ENCODE data around the gene ATXN2. TPM values are rescaled to one million over a fixed set of nuclear protein-coding genes. Genes with fewer than 3 reads are reported as not detected.

ATXN2 gene
- total and polyA plus RNA-seq, 7 experiments from 2014 or later = 23.9 to 71.9 (median 44.0) TPM

- Mint-ChIP-seq H3K27me3 (no peaks in the 10 kb centered on the region), H3K9me3 (no peaks in the 10 kb centered on the region), H3K27ac (peak overlapping the region; percentile 97 to 99 (median 99)), H3K36me3 (peaks cover 0 to 32% (median 0%) of the 10 kb centered on the region in 5 donors), H3K4me1 (peaks cover 77 to 96% (median 94%) of the 10 kb centered on the region in 7 donors), H3K4me3 (peak overlapping the region; percentile 67 to 88 (median 84))
- Histone ChIP-seq H3K27ac (ENCODE audit: low read depth, low read length) (peak overlapping the region; percentile 94), H3K9me3 (ENCODE audit: control insufficient read depth in 2 of 3, low read length in 3 of 3) (no peaks in the 10 kb centered on the region), H3K4me1 (ENCODE audit: control insufficient read depth in 2 of 2, insufficient read depth in 2 of 2, low read length in 2 of 2) (peaks cover 91 to 92% of the 10 kb centered on the region in 2 donors), H3K4me3 (ENCODE audit: low read length) (peak overlapping the region; percentile 56), H3K27me3 (ENCODE audit: control insufficient read depth in 2 of 2, insufficient read depth in 2 of 2, low read length in 2 of 2) (no peaks in the 10 kb centered on the region), H3K36me3 (ENCODE audit: control insufficient read depth in 2 of 3, insufficient read depth in 3 of 3, low read length in 3 of 3) (no peaks in the 10 kb centered on the region)
- POLR2A ChIA-PET = interaction anchor here (0.8 to 7.9 kb wide), 9 partner anchors 8 to 252 kb away, joined by 3 to 71 read pairs (median 13); partner anchors contain the start of genes ACAD10, BRAP and SH2B3
- ATAC-seq = no peak
- intact Hi-C loops (cut with micrococcal nuclease) = loop anchor here (1.0 to 5.0 kb wide), 3 partner anchors 8 to 578 kb away; partner anchors contain the start of genes ERP29 (in 1 of the 2) and TMEM116 (in 1 of the 2)
- CTCF ChIA-PET = interaction anchor here (0.7 to 4.4 kb wide), 7 partner anchors 10 to 36 kb away, joined by 3 to 32 read pairs (median 10); no protein-coding TSS in a partner anchor
- DNase-seq = no peak
These were observed 165.1 kb downstream of the ATXN2 start for GRCh38 chr12:111434049-111434448.

- H3K9me3 Mint-ChIP-seq = no peaks in the 10 kb centered on the region
- H3K9me3 ChIP-seq (ENCODE audit: control insufficient read depth in 2 of 3, low read length in 3 of 3) = no peaks in the 10 kb centered on the region
- H3K4me1 Mint-ChIP-seq = peaks cover 77 to 96% (median 90%) of the 10 kb centered on the region in 7 donors
- POLR2A ChIA-PET = interaction anchor here (0.6 to 9.3 kb wide), 4 partner anchors 8 to 23 kb away, joined by 3 to 127 read pairs (median 11); partner anchors contain the start of gene SH2B3
- peaks cover 0 to 23% (median 0%) of the 10 kb centered on the region in 5 donors for H3K36me3 Mint-ChIP-seq
- H3K36me3 ChIP-seq (ENCODE audit: control insufficient read depth in 2 of 3, insufficient read depth in 3 of 3, low read length in 3 of 3) = no peaks in the 10 kb centered on the region
- peak overlapping the region; percentile 97 to 99 (median 99) for H3K27ac Mint-ChIP-seq
- no peak for ATAC-seq
- no peak for DNase-seq
- H3K27me3 Mint-ChIP-seq = no peaks in the 10 kb centered on the region
- H3K27ac ChIP-seq (ENCODE audit: low read depth, low read length) = peak overlapping the region; percentile 94
- peaks cover 91 to 92% of the 10 kb centered on the region in 2 donors for H3K4me1 ChIP-seq (ENCODE audit: control insufficient read depth in 2 of 2, insufficient read depth in 2 of 2, low read length in 2 of 2)
- no peak overlapping the region for H3K4me3 ChIP-seq (ENCODE audit: low read length)
- intact Hi-C loops (cut with micrococcal nuclease) = loop anchor here (1.0 to 5.0 kb wide), 3 partner anchors 13 to 581 kb away; partner anchors contain the start of genes ERP29 (in 1 of the 2) and TMEM116 (in 1 of the 2)
- H3K27me3 ChIP-seq (ENCODE audit: control insufficient read depth in 2 of 2, insufficient read depth in 2 of 2, low read length in 2 of 2) = no peaks in the 10 kb centered on the region
- H3K4me3 Mint-ChIP-seq = peak overlapping the region; percentile 79 to 97 (median 84)
- CTCF ChIA-PET = interaction anchor here (0.8 to 4.4 kb wide), 4 partner anchors 18 to 33 kb away, joined by 3 to 31 read pairs (median 4); no protein-coding TSS in a partner anchor
These were observed 167.3 kb downstream of the ATXN2 start for GRCh38 chr12:111431772-111432171.

GRCh38 chr12:111430433-111431353, 168.4 kb downstream of the ATXN2 start:
- DNase-seq = peak; percentile 46 to 85 (median 65)
- Histone ChIP-seq H3K27me3 (ENCODE audit: control insufficient read depth in 2 of 2, insufficient read depth in 2 of 2, low read length in 2 of 2) (no peaks in the 10 kb centered on the region), H3K27ac (ENCODE audit: low read depth, low read length) (peak overlapping the region; percentile 94), H3K9me3 (ENCODE audit: control insufficient read depth in 2 of 3, low read length in 3 of 3) (no peaks in the 10 kb centered on the region), H3K4me1 (ENCODE audit: control insufficient read depth in 2 of 2, insufficient read depth in 2 of 2, low read length in 2 of 2) (peaks cover 91 to 92% of the 10 kb centered on the region in 2 donors), H3K36me3 (ENCODE audit: control insufficient read depth in 2 of 3, insufficient read depth in 3 of 3, low read length in 3 of 3) (no peaks in the 10 kb centered on the region), H3K4me3 (ENCODE audit: low read length) (peak overlapping the region; percentile 62)
- POLR2A ChIA-PET = interaction anchor here (1.5 to 9.3 kb wide), 5 partner anchors 8 to 22 kb away, joined by 5 to 127 read pairs (median 10); partner anchors contain the start of gene SH2B3
- H3K27ac Mint-ChIP-seq = peak overlapping the region; percentile 97 to 99 (median 99)
- H3K4me3 Mint-ChIP-seq = peak overlapping the region; percentile 81 to 97 (median 86)
- intact Hi-C loops (cut with micrococcal nuclease) = loop anchor here (1.0 to 5.0 kb wide), 6 partner anchors 14 to 582 kb away; partner anchors contain the start of genes ERP29 (in 1 of the 2), SH2B3 (in 1 of the 2) and TMEM116 (in 1 of the 2)
- no peaks in the 10 kb centered on the region for H3K9me3 Mint-ChIP-seq
- H3K36me3 Mint-ChIP-seq = peaks cover 0 to 21% (median 3%) of the 10 kb centered on the region in 5 donors
- H3K27me3 Mint-ChIP-seq = no peaks in the 10 kb centered on the region
- ATAC-seq = peak; percentile 46
- CTCF ChIA-PET = interaction anchor here (0.6 to 4.4 kb wide), 9 partner anchors 12 to 36 kb away, joined by 3 to 31 read pairs (median 4); no protein-coding TSS in a partner anchor
- H3K4me1 Mint-ChIP-seq = peaks cover 77 to 96% (median 90%) of the 10 kb centered on the region in 7 donors

- peak; percentile 42 for ATAC-seq
- Histone ChIP-seq H3K27ac (ENCODE audit: low read depth, low read length) (peak overlapping the region; percentile 94), H3K27me3 (ENCODE audit: control insufficient read depth in 2 of 2, insufficient read depth in 2 of 2, low read length in 2 of 2) (no peaks in the 10 kb centered on the region), H3K4me3 (ENCODE audit: low read length) (peak overlapping the region; percentile 62), H3K4me1 (ENCODE audit: control insufficient read depth in 2 of 2, insufficient read depth in 2 of 2, low read length in 2 of 2) (peaks cover 92% of the 10 kb centered on the region in 2 donors), H3K9me3 (ENCODE audit: control insufficient read depth in 2 of 3, low read length in 3 of 3) (no peaks in the 10 kb centered on the region), H3K36me3 (ENCODE audit: control insufficient read depth in 2 of 3, insufficient read depth in 3 of 3, low read length in 3 of 3) (no peaks in the 10 kb centered on the region)
- Mint-ChIP-seq H3K4me3 (peak overlapping the region; percentile 77 to 97 (median 86)), H3K36me3 (peaks cover 0 to 21% (median 4%) of the 10 kb centered on the region in 5 donors), H3K4me1 (peaks cover 76 to 96% (median 90%) of the 10 kb centered on the region in 7 donors), H3K9me3 (no peaks in the 10 kb centered on the region), H3K27me3 (no peaks in the 10 kb centered on the region), H3K27ac (peak overlapping the region; percentile 97 to 99 (median 98))
- CTCF ChIA-PET = interaction anchor here (0.6 to 2.4 kb wide), 7 partner anchors 12 to 35 kb away, joined by 3 to 16 read pairs (median 4); no protein-coding TSS in a partner anchor
- peak; percentile 36 to 75 (median 53) for DNase-seq
- intact Hi-C loops (cut with micrococcal nuclease) = loop anchor here (1.0 to 5.0 kb wide), 5 partner anchors 15 to 582 kb away; partner anchors contain the start of genes ERP29 (in 1 of the 2), SH2B3 (in 1 of the 2) and TMEM116 (in 1 of the 2)
- POLR2A ChIA-PET = interaction anchor here (0.6 to 9.3 kb wide), 6 partner anchors 9 to 267 kb away, joined by 5 to 127 read pairs (median 9); partner anchors contain the start of gene SH2B3
These were observed 169.2 kb downstream of the ATXN2 start for GRCh38 chr12:111429828-111430432.

GRCh38 chr12:111428728-111429175, 170.4 kb downstream of the ATXN2 start:
- no peak overlapping the region for H3K4me3 ChIP-seq (ENCODE audit: low read length)
- no peaks in the 10 kb centered on the region for H3K36me3 ChIP-seq (ENCODE audit: control insufficient read depth in 2 of 3, insufficient read depth in 3 of 3, low read length in 3 of 3)
- ChIA-PET CTCF (interaction anchor here (2.3 to 2.4 kb wide), 2 partner anchors 22 to 30 kb away, joined by 6 to 16 read pairs; no protein-coding TSS in a partner anchor), POLR2A (interaction anchor here (0.8 to 9.3 kb wide), 5 partner anchors 10 to 32 kb away, joined by 3 to 127 read pairs (median 9); partner anchors contain the start of gene SH2B3)
- Mint-ChIP-seq H3K4me1 (peaks cover 71 to 95% (median 84%) of the 10 kb centered on the region in 7 donors), H3K27ac (peak overlapping the region; percentile 89 to 99 (median 93)), H3K9me3 (no peaks in the 10 kb centered on the region), H3K4me3 (peak overlapping the region; percentile 45 to 97 (median 78)), H3K27me3 (no peaks in the 10 kb centered on the region), H3K36me3 (peaks cover 0 to 13% (median 4%) of the 10 kb centered on the region in 5 donors)
- no peaks in the 10 kb centered on the region for H3K9me3 ChIP-seq (ENCODE audit: control insufficient read depth in 2 of 3, low read length in 3 of 3)
- H3K27ac ChIP-seq (ENCODE audit: low read depth, low read length) = peak overlapping the region; percentile 94
- no peak for DNase-seq
- intact Hi-C loops (cut with micrococcal nuclease) = no loop called here
- no peaks in the 10 kb centered on the region for H3K27me3 ChIP-seq (ENCODE audit: control insufficient read depth in 2 of 2, insufficient read depth in 2 of 2, low read length in 2 of 2)
- peaks cover 88 to 93% of the 10 kb centered on the region in 2 donors for H3K4me1 ChIP-seq (ENCODE audit: control insufficient read depth in 2 of 2, insufficient read depth in 2 of 2, low read length in 2 of 2)
- ATAC-seq = peak; percentile 21
